Panc1 (cell line): ENCODE data around the gene FGFBP1. TPM values are rescaled to one million over a fixed set of nuclear protein-coding genes. Genes with fewer than 3 reads are reported as not detected.

Experiments
- ATAC-seq: fragments of 200-7000 bp; cut with Tn5 transposase; 2 replicates; pipeline ENCODE4 v1.9.1; 2020; ENCODE audit warnings: mild to moderate bottlenecking, moderate library complexity
- BruUV-seq: library from RNA; stranded (reverse); fragments of 400-500 nt; replicated peaks from 2 replicates; lab custom pipeline; 2021; lab: Mats Ljungman, UMichigan
- CTCF ChIA-PET: fragments of 300-600 bp; sonication (Branson Sonifier 250); formaldehyde crosslinking; loops from one replicate; lab custom pipeline; 2022; ENCODE audit warnings: antibody characterized with exemption; lab: Charles Lee
- POLR2A ChIA-PET: fragments of 300-600 bp; sonication (Branson Sonifier 250); formaldehyde crosslinking; loops from one replicate; lab custom pipeline; 2022; ENCODE audit warnings: antibody characterized with exemption; lab: Charles Lee
- DNase-seq: peaks from one replicate; pipeline ENCODE4 v3.0.0-alpha.2; 2010; ENCODE audit warnings: low read depth, low spot score
- H3K27ac ChIP-seq: 2 replicates; pipeline ENCODE4 v1.5.1; 2011; ENCODE audit warnings: mild to moderate bottlenecking, low read length, inconsistent platforms
- H3K27me3 ChIP-seq: fragments of 200-500 bp; sonication (Bioruptor generic); 2 replicates; pipeline ENCODE4 v1.6.0; 2014; ENCODE audit warnings: low read length, inconsistent platforms; ENCODE audit not compliant: control insufficient read depth, insufficient read depth
- H3K36me3 ChIP-seq: fragments of 200-500 bp; sonication (Bioruptor generic); 2 replicates; pipeline ENCODE4 v1.5.1; 2014; ENCODE audit warnings: inconsistent platforms, mild to moderate bottlenecking, low read length, moderate library complexity; ENCODE audit not compliant: control insufficient read depth, insufficient read depth
- H3K4me1 ChIP-seq: 2 replicates; pipeline ENCODE4 v1.5.1; 2011; ENCODE audit warnings: inconsistent platforms, mild to moderate bottlenecking, low read length, moderate library complexity; ENCODE audit not compliant: control insufficient read depth, insufficient read depth
- H3K4me3 ChIP-seq, 2 experiments: 2 replicates each; pipeline ENCODE4 v1.5.1; 2011 to 2012; ENCODE audit warnings: low read depth in 2 of 2, low read length in 2 of 2, mild to moderate bottlenecking in 2 of 2, inconsistent platforms in 1 of 2, moderate library complexity in 1 of 2
- H3K9me3 ChIP-seq: fragments of 200-500 bp; sonication (Bioruptor generic); 2 replicates; pipeline ENCODE4 v1.5.1; 2014; ENCODE audit warnings: low read depth, mild to moderate bottlenecking, inconsistent platforms, low read length, moderate library complexity; ENCODE audit not compliant: control insufficient read depth, insufficient read depth
- CTCF ChIP-seq: fragments of 450-650 bp; IDR thresholded peaks from 2 replicates; pipeline ENCODE4 v1.5.1; 2017; ENCODE audit warnings: mild to moderate bottlenecking
- POLR2AphosphoS5 ChIP-seq: IDR thresholded peaks from 2 replicates; pipeline ENCODE4 v1.6.1; 2012; ENCODE audit warnings: mild to moderate bottlenecking, low read depth, low read length, moderate library complexity
- SIN3A ChIP-seq: IDR thresholded peaks from 2 replicates; pipeline ENCODE4 v1.6.1; 2012; ENCODE audit warnings: low read depth, mild to moderate bottlenecking, low read length, moderate library complexity, borderline replicate concordance; ENCODE audit not compliant: insufficient read depth
- TCF7L2 ChIP-seq: IDR thresholded peaks from 2 replicates; pipeline ENCODE4 v1.6.1; 2011; ENCODE audit warnings: mild to moderate bottlenecking, low read depth, low read length, inconsistent platforms
- in situ Hi-C: cut with HindIII; loops from 2 replicates; pipeline ENCODE4 v1.10.0; 2016; ENCODE audit warnings: low sequenced_read_pairs, low pct_unique_long_range_greater_than_20kb
- intact Hi-C: fragments of 100-400 bp; cut with micrococcal nuclease; formaldehyde crosslinking; loops from one replicate; pipeline ENCODE4 v1.10.0; 2022; ENCODE audit not compliant: unreplicated experiment
- total RNA-seq: library from RNA; stranded (reverse); gene quantifications from one replicate; pipeline ENCODE4 v1.2.1, GENCODE V29; 2021; ENCODE audit not compliant: unreplicated experiment
- TF ChIP-seq, protein P1 (sequence below), 2 experiments: IDR thresholded peaks; 2 replicates each; pipeline ENCODE4 v1.6.1; 2011 to 2012; ENCODE audit warnings: low read depth in 2 of 2, control low read depth in 1 of 2, low read length in 1 of 2, mild to moderate bottlenecking in 1 of 2, moderate library complexity in 1 of 2; ENCODE audit not compliant: insufficient read depth in 1 of 2

FGFBP1 gene
- total RNA-seq, 1 experiment from 2014 or later: 0.39 TPM

DNA sequence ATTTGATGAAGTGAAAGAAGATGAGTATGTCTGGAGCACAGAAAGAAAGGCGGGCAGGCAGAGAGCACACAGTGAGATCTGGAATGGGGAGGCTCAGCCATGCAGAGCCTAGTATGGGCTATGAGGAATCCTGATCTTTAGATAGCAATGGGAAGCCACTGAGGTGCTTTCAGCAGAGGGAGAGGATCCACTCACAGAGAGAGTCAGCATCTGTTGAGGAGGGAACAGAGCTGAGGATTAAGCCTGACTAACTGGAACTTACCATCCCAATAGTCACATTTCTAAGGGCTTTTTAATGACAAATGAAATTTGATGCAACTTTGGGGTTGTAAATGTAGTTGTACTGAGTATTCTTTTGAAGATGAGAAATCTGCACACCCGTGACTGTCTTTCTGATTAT lies 45.1 kb upstream of the FGFBP1 start:
- intact Hi-C loops: no loop called here
- ChIA-PET CTCF (no interaction called here), POLR2A (no interaction called here)
- H3K36me3 ChIP-seq: no peaks in the 10 kb centered on the region
- no peaks in the 10 kb centered on the region for H3K27me3 ChIP-seq
- in situ Hi-C loops: no loop called here
- H3K9me3 ChIP-seq: no peaks in the 10 kb centered on the region
- TF ChIP-seq SIN3A (no peak), POLR2AphosphoS5 (no peak), CTCF (no peak), TCF7L2 (no peak)
- TF ChIP-seq, protein P1, sequence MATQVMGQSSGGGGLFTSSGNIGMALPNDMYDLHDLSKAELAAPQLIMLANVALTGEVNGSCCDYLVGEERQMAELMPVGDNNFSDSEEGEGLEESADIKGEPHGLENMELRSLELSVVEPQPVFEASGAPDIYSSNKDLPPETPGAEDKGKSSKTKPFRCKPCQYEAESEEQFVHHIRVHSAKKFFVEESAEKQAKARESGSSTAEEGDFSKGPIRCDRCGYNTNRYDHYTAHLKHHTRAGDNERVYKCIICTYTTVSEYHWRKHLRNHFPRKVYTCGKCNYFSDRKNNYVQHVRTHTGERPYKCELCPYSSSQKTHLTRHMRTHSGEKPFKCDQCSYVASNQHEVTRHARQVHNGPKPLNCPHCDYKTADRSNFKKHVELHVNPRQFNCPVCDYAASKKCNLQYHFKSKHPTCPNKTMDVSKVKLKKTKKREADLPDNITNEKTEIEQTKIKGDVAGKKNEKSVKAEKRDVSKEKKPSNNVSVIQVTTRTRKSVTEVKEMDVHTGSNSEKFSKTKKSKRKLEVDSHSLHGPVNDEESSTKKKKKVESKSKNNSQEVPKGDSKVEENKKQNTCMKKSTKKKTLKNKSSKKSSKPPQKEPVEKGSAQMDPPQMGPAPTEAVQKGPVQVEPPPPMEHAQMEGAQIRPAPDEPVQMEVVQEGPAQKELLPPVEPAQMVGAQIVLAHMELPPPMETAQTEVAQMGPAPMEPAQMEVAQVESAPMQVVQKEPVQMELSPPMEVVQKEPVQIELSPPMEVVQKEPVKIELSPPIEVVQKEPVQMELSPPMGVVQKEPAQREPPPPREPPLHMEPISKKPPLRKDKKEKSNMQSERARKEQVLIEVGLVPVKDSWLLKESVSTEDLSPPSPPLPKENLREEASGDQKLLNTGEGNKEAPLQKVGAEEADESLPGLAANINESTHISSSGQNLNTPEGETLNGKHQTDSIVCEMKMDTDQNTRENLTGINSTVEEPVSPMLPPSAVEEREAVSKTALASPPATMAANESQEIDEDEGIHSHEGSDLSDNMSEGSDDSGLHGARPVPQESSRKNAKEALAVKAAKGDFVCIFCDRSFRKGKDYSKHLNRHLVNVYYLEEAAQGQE (IDR thresholded peaks at IDR 0.05; ENCODE audit: insufficient read depth in 1 of 2, low read depth in 2 of 2, low read length in 1 of 2): no peak
- no peaks in the 10 kb centered on the region for H3K4me1 ChIP-seq
- no peak for ATAC-seq
- BruUV-seq: no TSS peak
- no peak overlapping the region for H3K27ac ChIP-seq
- DNase-seq: no peak
- no peak overlapping the region for H3K4me3 ChIP-seq

- Histone ChIP-seq H3K27ac (no peak overlapping the region), H3K36me3 (no peaks in the 10 kb centered on the region), H3K4me3 (no peak overlapping the region), H3K27me3 (no peaks in the 10 kb centered on the region), H3K4me1 (no peaks in the 10 kb centered on the region), H3K9me3 (no peaks in the 10 kb centered on the region)
- in situ Hi-C loops: no loop called here
- intact Hi-C loops: no loop called here
- no TSS peak for BruUV-seq
- no peak for DNase-seq
- TF ChIP-seq TCF7L2 (no peak), CTCF (no peak), SIN3A (no peak), POLR2AphosphoS5 (no peak)
- TF ChIP-seq, protein P1 (IDR thresholded peaks at IDR 0.05; ENCODE audit: insufficient read depth in 1 of 2, low read depth in 2 of 2, low read length in 1 of 2): no peak
- ATAC-seq: no peak
- CTCF ChIA-PET: no interaction called here
- POLR2A ChIA-PET: no interaction called here
Observed at GRCh38 chr4:15982842-15983524, 44.4 kb upstream of the FGFBP1 start.
